ENCODE measurements around the gene HLA-DPA1. TPM values are rescaled to one million over a fixed set of nuclear protein-coding genes. Genes with fewer than 3 reads are reported as not detected.
A peak's percentile ranks its signal among the peaks of the same experiment; 100 is the strongest.

The HLA-DPA1 gene
- total RNA-seq, 2 experiments from 2014 or later = 27.6 to 27.9 TPM

DNA sequence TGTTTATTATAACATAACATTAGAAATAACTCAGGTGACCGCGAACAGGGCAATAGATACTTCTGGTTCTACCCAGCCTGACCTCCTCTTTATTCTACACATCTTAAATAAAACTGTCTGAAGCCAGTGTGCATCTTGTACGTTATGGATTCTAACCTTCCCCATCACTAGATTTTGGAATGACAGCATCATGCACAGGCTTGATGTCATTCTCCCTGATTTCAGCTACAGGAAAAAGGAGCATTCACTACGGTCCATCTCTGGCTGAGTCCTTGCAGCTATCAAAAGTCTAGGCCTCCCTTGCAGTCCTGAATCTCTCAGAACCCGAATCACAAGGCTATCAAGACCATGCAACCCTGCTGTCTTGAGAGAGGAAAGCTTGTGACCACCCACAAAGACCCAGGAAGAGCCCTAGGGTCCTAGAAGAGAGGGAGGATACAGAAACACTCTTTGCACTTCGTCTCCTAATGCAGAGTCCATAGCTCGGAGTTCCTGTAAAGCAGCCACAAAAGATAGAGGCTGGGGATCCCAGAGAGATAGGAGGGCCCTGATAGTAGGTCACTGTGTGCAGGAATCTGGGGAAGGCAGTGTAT, 845 bp downstream of the HLA-DPA1 start:
- TF ChIP-seq, protein P1, sequence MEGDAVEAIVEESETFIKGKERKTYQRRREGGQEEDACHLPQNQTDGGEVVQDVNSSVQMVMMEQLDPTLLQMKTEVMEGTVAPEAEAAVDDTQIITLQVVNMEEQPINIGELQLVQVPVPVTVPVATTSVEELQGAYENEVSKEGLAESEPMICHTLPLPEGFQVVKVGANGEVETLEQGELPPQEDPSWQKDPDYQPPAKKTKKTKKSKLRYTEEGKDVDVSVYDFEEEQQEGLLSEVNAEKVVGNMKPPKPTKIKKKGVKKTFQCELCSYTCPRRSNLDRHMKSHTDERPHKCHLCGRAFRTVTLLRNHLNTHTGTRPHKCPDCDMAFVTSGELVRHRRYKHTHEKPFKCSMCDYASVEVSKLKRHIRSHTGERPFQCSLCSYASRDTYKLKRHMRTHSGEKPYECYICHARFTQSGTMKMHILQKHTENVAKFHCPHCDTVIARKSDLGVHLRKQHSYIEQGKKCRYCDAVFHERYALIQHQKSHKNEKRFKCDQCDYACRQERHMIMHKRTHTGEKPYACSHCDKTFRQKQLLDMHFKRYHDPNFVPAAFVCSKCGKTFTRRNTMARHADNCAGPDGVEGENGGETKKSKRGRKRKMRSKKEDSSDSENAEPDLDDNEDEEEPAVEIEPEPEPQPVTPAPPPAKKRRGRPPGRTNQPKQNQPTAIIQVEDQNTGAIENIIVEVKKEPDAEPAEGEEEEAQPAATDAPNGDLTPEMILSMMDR (IDR thresholded peaks at IDR 0.05) = no peak
- POLR2A ChIA-PET = interaction anchor here (1.0 to 1.6 kb wide), 3 partner anchors 11 to 100 kb away, joined by 3 to 7 read pairs (median 4); no protein-coding TSS in a partner anchor
- peak overlapping the region; percentile 72 for H3K4me3 Mint-ChIP-seq
- H3K27me3 Mint-ChIP-seq = no peaks in the 10 kb centered on the region
- H3K36me3 Mint-ChIP-seq (ENCODE audit: low read depth) = peaks cover under 1% of the 10 kb centered on the region
- no peaks in the 10 kb centered on the region for H3K9me3 Mint-ChIP-seq
- DNase-seq (no peak), ATAC-seq (no peak)
- peaks cover 36% of the 10 kb centered on the region for H3K4me1 Mint-ChIP-seq (ENCODE audit: low read depth)
- H3K27ac Mint-ChIP-seq = no peak overlapping the region
- CTCF ChIA-PET = interaction anchor here (0.7 to 2.8 kb wide), 12 partner anchors 20 to 204 kb away, joined by 3 to 14 read pairs (median 4); no protein-coding TSS in a partner anchor
- intact Hi-C loops (cut with micrococcal nuclease) = no loop called here

DNA sequence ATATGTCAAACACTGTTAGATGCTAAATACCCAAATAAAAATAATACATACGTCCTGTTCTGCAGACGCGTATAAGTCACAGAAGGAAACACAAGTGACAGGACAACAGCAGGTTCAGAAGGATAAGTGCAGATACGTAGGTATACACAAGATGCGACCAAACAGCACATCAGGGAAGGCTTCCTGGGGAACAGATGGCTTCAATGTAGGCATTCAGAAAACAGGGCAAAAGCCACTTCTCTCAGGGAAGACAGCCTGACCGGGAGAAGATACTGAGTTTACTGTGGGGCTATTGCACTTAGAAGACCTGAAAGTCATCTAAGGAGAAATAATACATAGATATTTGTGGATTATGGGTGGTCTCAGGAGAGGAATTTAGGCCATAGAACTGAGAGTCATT, 1.9 kb downstream of the HLA-DPA1 start:
- TF ChIP-seq, protein P1 (IDR thresholded peaks at IDR 0.05) = no peak
- Mint-ChIP-seq H3K27me3 (no peaks in the 10 kb centered on the region), H3K4me1 (ENCODE audit: low read depth) (peaks cover 28% of the 10 kb centered on the region), H3K9me3 (no peaks in the 10 kb centered on the region), H3K27ac (no peak overlapping the region), H3K4me3 (peak overlapping the region; percentile 72), H3K36me3 (ENCODE audit: low read depth) (peaks cover 2% of the 10 kb centered on the region)
- ChIA-PET POLR2A (no interaction called here), CTCF (interaction anchor here (1.1 to 2.8 kb wide), 4 partner anchors 22 to 203 kb away, joined by 3 to 14 read pairs (median 6); no protein-coding TSS in a partner anchor)
- intact Hi-C loops (cut with micrococcal nuclease) = no loop called here
- ATAC-seq (no peak), DNase-seq (no peak)

DNA sequence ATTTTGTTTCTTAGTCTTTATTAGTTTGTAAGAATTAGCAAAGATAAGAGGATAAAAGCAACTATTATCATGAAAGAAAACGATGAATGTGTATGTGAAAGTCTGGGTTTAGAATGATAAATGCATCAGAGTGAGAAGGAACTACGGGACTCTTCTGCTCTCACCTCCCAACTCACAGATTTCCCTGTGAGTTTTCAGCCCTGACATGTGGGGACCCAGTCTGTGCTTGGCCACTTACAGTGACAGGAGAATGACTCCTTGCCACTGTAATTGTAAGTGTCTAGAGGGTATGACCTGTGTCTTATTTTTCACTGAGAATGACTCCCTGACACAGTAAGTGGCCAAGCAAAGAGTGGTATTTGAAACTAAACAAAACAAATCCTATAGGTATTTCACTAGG, 2.5 kb downstream of the HLA-DPA1 start:
- ChIA-PET POLR2A (interaction anchor here (0.6 kb wide), 1 partner anchor 9 kb away, joined by 3 read pairs; no protein-coding TSS in a partner anchor), CTCF (interaction anchor here (1.6 kb wide), 1 partner anchor 86 kb away, joined by 4 read pairs; no protein-coding TSS in a partner anchor)
- Mint-ChIP-seq H3K4me1 (ENCODE audit: low read depth) (peaks cover 26% of the 10 kb centered on the region), H3K9me3 (no peaks in the 10 kb centered on the region), H3K27ac (no peak overlapping the region), H3K36me3 (ENCODE audit: low read depth) (peaks cover 2% of the 10 kb centered on the region), H3K4me3 (peak overlapping the region; percentile 72), H3K27me3 (no peaks in the 10 kb centered on the region)
- intact Hi-C loops (cut with micrococcal nuclease) = no loop called here
- ATAC-seq = no peak
- no peak for DNase-seq
- TF ChIP-seq, protein P1 (IDR thresholded peaks at IDR 0.05) = no peak

DNA sequence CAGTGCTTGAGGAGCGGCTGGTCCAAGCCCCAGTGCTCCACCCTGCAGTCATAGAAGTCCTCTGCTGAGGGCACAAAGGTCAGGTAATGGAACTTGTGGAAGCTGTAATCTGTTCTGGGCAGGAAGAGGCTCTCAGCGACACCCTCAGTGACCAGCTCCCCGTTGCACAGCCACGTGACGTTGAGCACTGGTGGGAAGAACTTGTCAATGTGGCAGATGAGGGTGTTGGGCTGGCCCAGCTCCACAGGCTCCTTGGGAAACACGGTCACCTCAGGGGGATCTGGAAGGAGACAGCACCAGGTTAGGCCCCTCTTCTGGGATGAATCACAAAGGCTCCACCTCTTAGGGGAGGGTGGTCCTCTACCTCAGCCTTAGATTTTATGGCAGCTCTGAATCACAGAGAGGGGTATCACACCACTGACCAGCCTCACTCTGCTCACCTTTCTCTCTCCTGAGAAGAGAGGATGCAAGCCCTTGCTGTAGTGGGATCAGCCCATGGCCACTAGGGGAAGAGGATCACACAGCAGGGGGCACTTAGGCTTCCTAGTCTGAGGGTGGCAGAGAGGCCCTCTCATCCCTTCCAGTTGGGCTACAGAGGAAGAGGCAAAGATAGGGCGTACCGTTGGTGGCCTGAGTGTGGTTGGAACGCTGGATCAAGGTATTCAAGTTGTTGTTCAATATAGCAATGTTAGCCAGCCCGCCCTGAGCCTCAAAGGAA, 4.3 kb downstream of the HLA-DPA1 start:
- no peaks in the 10 kb centered on the region for H3K9me3 Mint-ChIP-seq
- ATAC-seq = no peak
- no peak overlapping the region for H3K27ac Mint-ChIP-seq
- TF ChIP-seq, protein P1 (IDR thresholded peaks at IDR 0.05) = no peak
- intact Hi-C loops (cut with micrococcal nuclease) = no loop called here
- peaks cover 2% of the 10 kb centered on the region for H3K36me3 Mint-ChIP-seq (ENCODE audit: low read depth)
- no peak for DNase-seq
- peaks cover 16% of the 10 kb centered on the region for H3K4me1 Mint-ChIP-seq (ENCODE audit: low read depth)
- ChIA-PET CTCF (interaction anchor here (1.2 kb wide), 1 partner anchor 79 kb away, joined by 3 read pairs; no protein-coding TSS in a partner anchor), POLR2A (no interaction called here)
- H3K27me3 Mint-ChIP-seq = no peaks in the 10 kb centered on the region
- H3K4me3 Mint-ChIP-seq = no peak overlapping the region

Data from activated CD8-positive, alpha-beta T cell treated with anti-CD3 and anti-CD28 coated beads for 36 hours (primary cell).